GM19438 (cell line): ENCODE results near the gene SCGB1D2.
"Not testable (repeated sequence)": the region's sequence is repeated elsewhere in the genome, so short reads cannot be mapped to it uniquely, and the experiment has no call there.

ENCODE experiments used
- ATAC-seq: cut with Tn5 transposase; IDR thresholded peaks from one replicate; pipeline ENCODE4 v1.9.1; 2021; ENCODE audit warnings: low read depth; ENCODE audit not compliant: unreplicated experiment

Gene SCGB1D2

GRCh38 chr11:62242021-62242420, at the start of gene SCGB1D2:
TSS of gene SCGB1D2 (plus strand) at chr11:62242239. CDS start at chr11:62242308, 69 bp downstream.
- no peak for ATAC-seq

GRCh38 chr11:62193952-62194351, 48.1 kb upstream of the SCGB1D2 start:
- no peak for ATAC-seq

- ATAC-seq: not testable (repeated sequence)
Observed at GRCh38 chr11:62195010-62195409, 47.0 kb upstream of the SCGB1D2 start.

- no peak for ATAC-seq
Observed at GRCh38 chr11:62195945-62196344, 46.1 kb upstream of the SCGB1D2 start.

- not testable (repeated sequence) for ATAC-seq
Observed at GRCh38 chr11:62197400-62197799, 44.6 kb upstream of the SCGB1D2 start.

GRCh38 chr11:62201376-62201775, 40.7 kb upstream of the SCGB1D2 start:
- no peak for ATAC-seq

GRCh38 chr11:62202910-62203309, 39.1 kb upstream of the SCGB1D2 start:
- ATAC-seq: no peak

- no peak for ATAC-seq
Observed at GRCh38 chr11:62204430-62204829, 37.6 kb upstream of the SCGB1D2 start.

GRCh38 chr11:62205441-62205840, 36.6 kb upstream of the SCGB1D2 start:
- no peak for ATAC-seq

- not testable (repeated sequence) for ATAC-seq
Observed at GRCh38 chr11:62206276-62207066, 35.6 kb upstream of the SCGB1D2 start.

- ATAC-seq: no peak
Observed at GRCh38 chr11:62208785-62209144, 33.3 kb upstream of the SCGB1D2 start.

- no peak for ATAC-seq
Observed at GRCh38 chr11:62217191-62217748, 24.8 kb upstream of the SCGB1D2 start.

- ATAC-seq: no peak
Observed at GRCh38 chr11:62221498-62221897, 20.5 kb upstream of the SCGB1D2 start.

- no peak for ATAC-seq
Observed at GRCh38 chr11:62223095-62223494, 18.9 kb upstream of the SCGB1D2 start.

GRCh38 chr11:62233730-62234129, 8.3 kb upstream of the SCGB1D2 start:
- no peak for ATAC-seq

GRCh38 chr11:62236187-62236586, 5.9 kb upstream of the SCGB1D2 start:
- no peak for ATAC-seq

GRCh38 chr11:62237499-62237898, 4.5 kb upstream of the SCGB1D2 start:
- ATAC-seq: no peak

- no peak for ATAC-seq
Observed at GRCh38 chr11:62238151-62238550, 3.9 kb upstream of the SCGB1D2 start.

GRCh38 chr11:62241095-62241494, 944 bp upstream of the SCGB1D2 start:
- ATAC-seq: no peak

- no peak for ATAC-seq
Observed at GRCh38 chr11:62245271-62245753, 3.3 kb downstream of the SCGB1D2 start.

GRCh38 chr11:62251698-62252097, 9.7 kb downstream of the SCGB1D2 start:
- ATAC-seq: no peak

- no peak for ATAC-seq
Observed at GRCh38 chr11:62253999-62254542, 12.0 kb downstream of the SCGB1D2 start.
